Smooth muscle cell (in vitro differentiated cells): Measurements from ENCODE around the gene KIF1A. TPM values are rescaled to one million over a fixed set of nuclear protein-coding genes. Genes with fewer than 3 reads are reported as not detected.

ENCODE experiments used
- DNase-seq: peaks from one replicate; lab custom pipeline; 2025; ENCODE audit not compliant: unreplicated experiment; lab: John Stamatoyannopoulos, UW
- H2AFZ ChIP-seq: fragments of 200-600 bp; sonication (generic); 2 replicates; pipeline ENCODE4 v1.6.0; 2016; ENCODE audit warnings: antibody characterized with exemption, low read depth, mild to moderate bottlenecking
- H3F3A ChIP-seq: fragments of 200-600 bp; sonication (generic); 2 replicates; pipeline ENCODE4 v1.6.0; 2017; ENCODE audit warnings: antibody characterized with exemption, low read depth
- H3K27ac ChIP-seq: fragments of 200-600 bp; sonication (generic); 2 replicates; pipeline ENCODE4 v1.5.1; 2016; ENCODE audit warnings: low read depth, mild to moderate bottlenecking
- H3K27me3 ChIP-seq: fragments of 200-600 bp; sonication (generic); 2 replicates; pipeline ENCODE4 v1.6.1; 2016; ENCODE audit warnings: low read depth, mild to moderate bottlenecking
- H3K36me3 ChIP-seq: fragments of 200-600 bp; sonication (generic); 2 replicates; pipeline ENCODE4 v1.5.1; 2016; ENCODE audit warnings: low read depth
- H3K4me1 ChIP-seq: fragments of 200-600 bp; sonication (generic); 2 replicates; pipeline ENCODE4 v1.5.1; 2016; ENCODE audit warnings: low read depth
- H3K4me2 ChIP-seq: fragments of 200-600 bp; sonication (generic); 2 replicates; pipeline ENCODE4 v1.6.0; 2016; ENCODE audit warnings: mild to moderate bottlenecking
- H3K4me3 ChIP-seq: fragments of 200-600 bp; sonication (generic); 2 replicates; pipeline ENCODE4 v1.5.1; 2016; ENCODE audit warnings: mild to moderate bottlenecking
- H3K79me2 ChIP-seq: fragments of 200-600 bp; sonication (generic); 2 replicates; pipeline ENCODE4 v1.6.0; 2016; ENCODE audit warnings: low read depth, mild to moderate bottlenecking
- H3K9ac ChIP-seq: fragments of 200-600 bp; sonication (generic); 2 replicates; pipeline ENCODE4 v1.6.0; 2016; ENCODE audit warnings: low read depth
- H3K9me3 ChIP-seq: fragments of 200-600 bp; sonication (generic); replicated peaks from 2 replicates; pipeline ENCODE4 v1.5.1; 2016; ENCODE audit warnings: low read depth
- H4K20me1 ChIP-seq: fragments of 200-600 bp; sonication (generic); 2 replicates; pipeline ENCODE4 v1.6.0; 2016; ENCODE audit warnings: low read depth
- WGBS: methylation state at CpG from one replicate; pipeline ENCODE4 v1.1.7; 2016; ENCODE audit warnings: low lambda C conversion rate; 5-methylcytosine and 5-hydroxymethylcytosine counted together
- polyA plus RNA-seq: library from polyadenylated mRNA; unstranded; fragments of >200 nt; fragmentation: Nextera tagmentation; extraction: Ambion mirVana; gene quantifications from 2 replicates; pipeline ENCODE4 v1.2.1, GENCODE V29; 2016
- total RNA-seq: library from RNA; depleted of rRNA; stranded (reverse); fragments of >200 nt; gene quantifications from 2 replicates; pipeline ENCODE4 v1.2.3, GENCODE V29; 2014
- TF ChIP-seq, protein P1 (sequence below): fragments of 200-600 bp; sonication (generic); IDR thresholded peaks from 2 replicates; pipeline ENCODE4 v1.5.1; 2017; ENCODE audit warnings: borderline replicate concordance, mild to moderate bottlenecking, antibody characterized with exemption; ENCODE audit not compliant: insufficient read depth, poor library complexity, severe bottlenecking

The KIF1A gene
- total and polyA plus RNA-seq, 2 experiments from 2014 or later, result 4.6 to 8.4 TPM

- no peak for DNase-seq
- Histone ChIP-seq H2AFZ (no peak overlapping the region), H3K9ac (no peak overlapping the region), H3K4me2 (no peak overlapping the region), H3K27me3 (no peaks in the 10 kb centered on the region), H3K4me3 (no peak overlapping the region), H3K79me2 (no peaks in the 10 kb centered on the region), H3K36me3 (no peaks in the 10 kb centered on the region), H3F3A (no peaks in the 10 kb centered on the region), H3K4me1 (no peaks in the 10 kb centered on the region), H4K20me1 (no peaks in the 10 kb centered on the region), H3K27ac (no peak overlapping the region), H3K9me3 (no peaks in the 10 kb centered on the region)
- TF ChIP-seq, protein P1, sequence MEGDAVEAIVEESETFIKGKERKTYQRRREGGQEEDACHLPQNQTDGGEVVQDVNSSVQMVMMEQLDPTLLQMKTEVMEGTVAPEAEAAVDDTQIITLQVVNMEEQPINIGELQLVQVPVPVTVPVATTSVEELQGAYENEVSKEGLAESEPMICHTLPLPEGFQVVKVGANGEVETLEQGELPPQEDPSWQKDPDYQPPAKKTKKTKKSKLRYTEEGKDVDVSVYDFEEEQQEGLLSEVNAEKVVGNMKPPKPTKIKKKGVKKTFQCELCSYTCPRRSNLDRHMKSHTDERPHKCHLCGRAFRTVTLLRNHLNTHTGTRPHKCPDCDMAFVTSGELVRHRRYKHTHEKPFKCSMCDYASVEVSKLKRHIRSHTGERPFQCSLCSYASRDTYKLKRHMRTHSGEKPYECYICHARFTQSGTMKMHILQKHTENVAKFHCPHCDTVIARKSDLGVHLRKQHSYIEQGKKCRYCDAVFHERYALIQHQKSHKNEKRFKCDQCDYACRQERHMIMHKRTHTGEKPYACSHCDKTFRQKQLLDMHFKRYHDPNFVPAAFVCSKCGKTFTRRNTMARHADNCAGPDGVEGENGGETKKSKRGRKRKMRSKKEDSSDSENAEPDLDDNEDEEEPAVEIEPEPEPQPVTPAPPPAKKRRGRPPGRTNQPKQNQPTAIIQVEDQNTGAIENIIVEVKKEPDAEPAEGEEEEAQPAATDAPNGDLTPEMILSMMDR, result no peak
- 95% methylated on average over 23 of the region's 25 CpGs for WGBS
Observed at GRCh38 chr2:240784629-240785423, 35.2 kb downstream of the KIF1A start.

DNA sequence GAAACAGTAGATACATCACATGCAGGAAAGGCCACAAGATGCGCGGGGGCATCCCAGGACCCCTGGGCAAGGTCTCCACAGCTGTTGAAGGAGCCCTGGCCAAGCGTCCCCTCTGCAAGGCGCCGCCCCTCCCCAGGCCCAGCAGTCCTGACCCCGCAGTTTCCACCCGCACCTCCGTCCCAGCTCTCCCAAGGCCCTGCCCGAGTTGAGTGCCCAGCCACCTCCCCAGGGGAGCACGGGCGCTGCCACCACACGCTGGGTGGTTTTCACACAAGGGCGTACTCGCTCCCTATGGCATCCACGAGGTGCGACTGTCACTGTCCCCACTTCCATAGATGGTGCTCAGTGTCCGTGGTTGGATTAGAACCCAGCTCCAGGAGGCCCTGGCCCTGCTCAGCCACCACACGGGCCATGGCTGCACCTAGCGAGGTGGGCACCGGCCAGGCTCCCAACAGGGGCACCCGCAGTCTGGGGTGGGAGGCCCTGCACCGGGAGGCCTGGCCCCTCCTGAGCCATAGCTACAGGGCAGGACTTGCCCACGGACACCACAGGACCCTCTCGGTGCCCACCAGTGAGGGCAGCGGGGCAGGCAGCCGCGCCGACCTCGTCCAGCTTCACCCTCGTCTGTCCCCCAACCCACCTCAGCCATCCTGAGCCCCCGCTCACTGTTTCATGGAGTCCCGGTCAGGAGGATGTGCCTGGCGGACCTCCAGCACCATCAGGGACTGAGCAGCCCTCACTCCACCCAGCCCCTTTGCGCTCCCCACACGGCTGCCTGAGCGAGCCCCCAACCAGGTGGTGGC, 36.0 kb downstream of the KIF1A start:
- Histone ChIP-seq H3K27me3 (no peaks in the 10 kb centered on the region), H3K27ac (no peak overlapping the region), H3F3A (no peaks in the 10 kb centered on the region), H2AFZ (no peak overlapping the region), H3K9me3 (no peaks in the 10 kb centered on the region), H3K4me2 (no peak overlapping the region), H3K4me1 (no peaks in the 10 kb centered on the region), H3K9ac (no peak overlapping the region), H3K4me3 (no peak overlapping the region), H3K36me3 (no peaks in the 10 kb centered on the region), H4K20me1 (no peaks in the 10 kb centered on the region), H3K79me2 (no peaks in the 10 kb centered on the region)
- TF ChIP-seq, protein P1, result no peak
- DNase-seq, result no peak
- WGBS, result 96% methylated on average over 30 of the region's 36 CpGs

DNA sequence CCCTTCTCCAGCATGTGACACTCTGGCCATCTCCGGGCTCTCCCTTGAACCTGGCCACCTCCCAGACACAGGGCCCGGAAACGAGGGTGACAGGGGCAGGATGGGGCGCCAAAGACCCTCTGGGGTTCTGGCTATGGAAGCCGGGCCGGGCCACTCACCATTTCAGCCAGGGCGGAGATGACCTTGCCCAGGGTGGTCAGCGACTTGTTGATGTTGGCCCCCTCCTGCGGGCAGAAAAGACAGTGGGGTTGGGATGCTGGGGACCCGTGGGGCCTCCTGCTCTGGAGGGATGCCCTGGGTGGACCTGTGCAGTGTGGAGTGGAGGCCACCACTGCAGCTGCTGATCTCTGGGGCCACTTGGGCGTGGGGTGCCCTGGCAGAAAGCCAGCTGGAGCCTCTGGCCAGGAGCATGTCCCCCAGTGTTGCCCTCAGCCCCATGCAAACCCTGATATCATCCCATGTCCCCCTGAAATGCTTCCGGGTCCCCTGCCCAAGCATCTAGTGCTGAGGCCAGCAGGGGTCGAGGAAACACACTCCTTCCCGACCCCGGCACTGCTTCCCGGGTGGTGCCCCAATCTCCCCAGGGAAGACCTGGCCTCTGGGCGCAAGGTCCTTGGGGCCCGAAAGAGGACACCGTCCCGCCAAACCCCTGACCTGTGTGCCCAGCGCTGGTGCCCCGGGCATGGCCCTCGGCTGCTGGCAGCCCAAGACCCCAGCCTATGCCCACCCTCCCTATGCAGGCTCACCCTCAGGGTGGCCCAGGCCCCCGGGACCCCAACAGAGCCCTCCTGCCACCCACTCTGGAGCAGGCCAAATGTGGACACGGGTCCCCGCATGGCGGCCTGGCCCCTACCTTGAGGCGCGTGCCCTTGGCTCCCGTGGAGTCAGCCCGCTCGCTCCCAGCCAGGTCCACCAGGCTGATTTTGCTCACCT, 36.9 kb downstream of the KIF1A start:
- no peak overlapping the region for H3K27ac ChIP-seq
- no peak overlapping the region for H2AFZ ChIP-seq
- no peaks in the 10 kb centered on the region for H3K27me3 ChIP-seq
- H3K4me2 ChIP-seq, result no peak overlapping the region
- no peaks in the 10 kb centered on the region for H3K36me3 ChIP-seq
- H3K4me3 ChIP-seq, result no peak overlapping the region
- no peaks in the 10 kb centered on the region for H3K4me1 ChIP-seq
- H3K9ac ChIP-seq, result no peak overlapping the region
- H3K79me2 ChIP-seq, result no peaks in the 10 kb centered on the region
- WGBS, result 95% methylated on average over 31 of the region's 32 CpGs
- TF ChIP-seq, protein P1, result no peak
- no peak for DNase-seq
- H3K9me3 ChIP-seq, result no peaks in the 10 kb centered on the region
- H4K20me1 ChIP-seq, result no peaks in the 10 kb centered on the region
- no peaks in the 10 kb centered on the region for H3F3A ChIP-seq
